ENCODE results near the gene PPP1R13B.

The PPP1R13B gene

GRCh38 chr14:103818870-103819269 is 28.5 kb downstream of the PPP1R13B start:
- no peak for TF ChIP-seq POLR2A (IDR thresholded peaks at IDR 0.05; ENCODE audit: extremely low read depth, insufficient read length)
- no peak for TF ChIP-seq CTCF (IDR thresholded peaks at IDR 0.05; ENCODE audit: low read depth, low read length)
- no peak for TF ChIP-seq MYC (IDR thresholded peaks at IDR 0.05; ENCODE audit: low read depth, low read length)
- no peak for TF ChIP-seq MAX (IDR thresholded peaks at IDR 0.05; ENCODE audit: low read depth, low read length)
- no peak for DNase-seq (ENCODE audit: low read depth)
- H3K4me3 ChIP-seq (ENCODE audit: low read depth, low read length): no peak overlapping the region

- no peak for TF ChIP-seq MAX (IDR thresholded peaks at IDR 0.05; ENCODE audit: low read depth, low read length)
- no peak for TF ChIP-seq MYC (IDR thresholded peaks at IDR 0.05; ENCODE audit: low read depth, low read length)
Measured at GRCh38 chr14:103818422-103818821, 29.0 kb downstream of the PPP1R13B start.

GRCh38 chr14:103817595-103817994 is 29.8 kb downstream of the PPP1R13B start:
- no peak overlapping the region for H3K4me3 ChIP-seq (ENCODE audit: low read depth, low read length)
- no peak for TF ChIP-seq POLR2A (IDR thresholded peaks at IDR 0.05; ENCODE audit: extremely low read depth, insufficient read length)
- no peak for TF ChIP-seq CTCF (IDR thresholded peaks at IDR 0.05; ENCODE audit: low read depth, low read length)
- DNase-seq (ENCODE audit: low read depth): no peak

More at GRCh38 chr14:103818422-103818821, 29.0 kb downstream of the PPP1R13B start:
- no peak overlapping the region for H3K4me3 ChIP-seq (ENCODE audit: low read depth, low read length)
- DNase-seq (ENCODE audit: low read depth): no peak

- DNase-seq (ENCODE audit: low read depth): no peak
- no peak for TF ChIP-seq MYC (IDR thresholded peaks at IDR 0.05; ENCODE audit: low read depth, low read length)
- no peak for TF ChIP-seq POLR2A (IDR thresholded peaks at IDR 0.05; ENCODE audit: extremely low read depth, insufficient read length)
- no peak for TF ChIP-seq MAX (IDR thresholded peaks at IDR 0.05; ENCODE audit: low read depth, low read length)
- TF ChIP-seq CTCF (IDR thresholded peaks at IDR 0.05; ENCODE audit: low read depth, low read length): no peak
- no peak overlapping the region for H3K4me3 ChIP-seq (ENCODE audit: low read depth, low read length)
Measured at GRCh38 chr14:103816991-103817390, 30.4 kb downstream of the PPP1R13B start.

- TF ChIP-seq MAX (IDR thresholded peaks at IDR 0.05; ENCODE audit: low read depth, low read length) (no peak), CTCF (IDR thresholded peaks at IDR 0.05; ENCODE audit: low read depth, low read length) (no peak), MYC (IDR thresholded peaks at IDR 0.05; ENCODE audit: low read depth, low read length) (no peak), POLR2A (IDR thresholded peaks at IDR 0.05; ENCODE audit: extremely low read depth, insufficient read length) (no peak)
- H3K4me3 ChIP-seq (ENCODE audit: low read depth, low read length): no peak overlapping the region
- DNase-seq (ENCODE audit: low read depth): no peak
Measured at GRCh38 chr14:103815253-103815652, 32.1 kb downstream of the PPP1R13B start.

- TF ChIP-seq CTCF (IDR thresholded peaks at IDR 0.05; ENCODE audit: low read depth, low read length): no peak
- TF ChIP-seq MAX (IDR thresholded peaks at IDR 0.05; ENCODE audit: low read depth, low read length): no peak
- no peak for TF ChIP-seq MYC (IDR thresholded peaks at IDR 0.05; ENCODE audit: low read depth, low read length)
- no peak for TF ChIP-seq POLR2A (IDR thresholded peaks at IDR 0.05; ENCODE audit: extremely low read depth, insufficient read length)
- no peak overlapping the region for H3K4me3 ChIP-seq (ENCODE audit: low read depth, low read length)
- DNase-seq (ENCODE audit: low read depth): no peak
Measured at GRCh38 chr14:103811189-103811588, 36.2 kb downstream of the PPP1R13B start.

Measured in NB4 (cell line).